NCI-H2081 treated with DMSO at 0.1 percent for 48 hours (cell line): ENCODE results near the gene ALOX12B.
A peak's percentile ranks its signal among the peaks of the same experiment; 100 is the strongest.

Experiments used
- DNase-seq: peaks from one replicate; lab custom pipeline; 2025; lab: John Stamatoyannopoulos, UW

Gene ALOX12B

DNA sequence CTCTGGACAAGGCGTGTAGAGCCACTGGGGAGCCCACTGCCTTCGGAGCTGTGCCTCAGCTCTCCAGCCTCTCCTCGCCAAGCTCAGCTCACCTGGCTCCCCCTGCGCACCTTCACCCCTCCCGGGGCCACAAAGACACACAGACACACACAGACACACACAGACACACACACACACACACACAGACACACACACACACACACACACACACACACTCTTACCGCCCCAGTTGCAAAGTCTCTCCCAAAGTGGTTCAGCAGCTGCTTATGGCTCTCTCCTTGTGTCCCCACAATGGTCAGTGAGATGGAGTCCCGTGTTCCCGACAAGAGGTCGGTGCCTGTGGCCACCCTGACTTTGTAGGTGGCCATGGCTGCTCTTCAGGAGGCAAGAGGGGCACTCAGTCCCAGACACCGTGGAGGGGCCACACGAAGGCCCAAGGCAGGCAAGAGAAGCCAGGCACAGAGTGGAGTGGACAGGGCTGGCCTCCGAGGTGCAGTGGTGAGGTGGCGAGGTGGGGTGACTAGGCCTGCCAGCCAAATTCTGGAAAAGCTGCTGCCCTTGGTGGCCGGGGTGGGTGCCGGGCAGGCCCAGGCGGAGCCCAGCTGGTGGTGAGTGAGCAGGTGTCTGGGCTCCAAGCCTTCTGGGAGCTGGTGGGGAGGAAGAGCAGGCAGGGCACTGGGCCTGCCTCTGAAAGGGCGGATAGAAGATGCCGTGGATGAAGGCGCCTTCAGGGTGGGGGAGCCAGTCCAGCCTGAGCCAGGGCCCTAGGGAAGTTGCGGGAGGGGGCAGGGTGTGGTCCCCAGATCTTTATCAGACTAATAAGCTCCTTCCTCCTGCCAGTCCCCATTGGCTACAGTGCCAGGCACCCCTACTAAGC is at the start of gene ALOX12B:
Gene ALOX12B (minus strand): TSS at position 642 of the 877 bp plus-strand sequence. CDS start 274 bp downstream, at position 368.
- no peak for DNase-seq

DNA sequence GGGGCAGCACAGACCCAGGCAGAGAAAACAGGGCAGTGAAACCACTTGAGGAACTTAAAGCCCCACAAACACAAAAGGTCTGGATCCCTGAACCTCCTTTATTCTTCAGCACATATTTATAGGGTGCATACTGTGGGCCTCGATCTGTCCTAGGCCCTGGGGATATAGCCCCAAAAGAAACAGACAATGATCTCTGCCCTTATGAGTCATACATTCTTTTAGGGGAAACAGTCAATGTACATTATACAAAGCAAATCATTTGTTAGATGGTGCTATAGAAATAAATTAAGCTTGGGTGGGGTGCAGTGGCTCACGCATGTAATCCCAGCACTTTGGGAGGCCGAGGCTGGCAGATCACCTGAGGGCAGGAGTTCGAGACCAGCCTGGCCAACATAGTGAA is 46.4 kb upstream of the ALOX12B start:
- no peak for DNase-seq

DNA sequence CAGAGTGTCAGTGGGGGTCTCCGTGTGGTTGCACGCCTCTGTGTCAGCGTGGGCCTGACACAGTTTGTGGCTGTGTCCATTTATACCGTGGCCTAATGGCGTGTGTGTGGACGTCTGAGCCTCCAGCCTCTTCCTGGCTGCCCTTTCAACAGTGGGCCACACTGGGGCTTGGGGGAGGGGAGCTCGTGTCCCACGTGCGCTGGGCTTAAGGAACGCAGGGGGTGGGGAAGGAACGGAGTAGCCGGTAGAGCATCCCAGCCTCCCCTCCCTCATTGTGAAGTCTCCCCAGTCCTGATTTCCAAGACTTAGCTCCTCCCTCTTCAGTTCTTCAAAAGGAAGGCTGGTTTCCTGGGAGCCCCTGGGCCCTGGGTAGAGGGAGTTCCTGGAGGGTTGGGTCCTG is 45.9 kb upstream of the ALOX12B start:
- DNase-seq: no peak

DNA sequence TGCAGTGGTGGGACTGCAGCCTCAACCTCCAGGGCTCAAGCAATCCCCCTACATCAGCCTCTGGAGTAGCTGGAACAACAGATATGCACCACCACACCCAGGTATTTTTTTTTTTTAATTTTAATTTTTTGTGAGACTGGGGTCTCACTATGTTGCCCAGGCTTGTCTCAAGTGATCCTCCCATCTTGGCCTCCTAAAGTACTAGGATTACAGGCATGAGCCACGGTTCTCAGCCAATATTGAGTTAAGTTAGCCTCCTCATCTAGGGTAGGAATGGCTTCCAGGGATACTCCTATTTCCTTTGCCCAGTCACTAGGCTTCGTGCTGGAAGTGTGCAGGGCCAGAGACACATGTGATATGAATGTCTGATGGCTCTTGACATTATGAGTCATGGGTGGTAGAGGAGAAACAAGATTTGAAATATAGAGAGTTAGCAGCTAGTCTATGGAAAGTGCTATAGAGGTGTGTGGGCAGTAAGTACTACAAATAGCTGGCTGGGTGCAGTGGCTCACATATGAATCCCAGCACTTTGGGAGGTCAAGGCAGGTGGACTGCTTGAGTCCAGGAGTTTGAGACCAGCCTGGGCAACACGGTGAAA is 44.4 kb upstream of the ALOX12B start:
- DNase-seq: no peak

DNA sequence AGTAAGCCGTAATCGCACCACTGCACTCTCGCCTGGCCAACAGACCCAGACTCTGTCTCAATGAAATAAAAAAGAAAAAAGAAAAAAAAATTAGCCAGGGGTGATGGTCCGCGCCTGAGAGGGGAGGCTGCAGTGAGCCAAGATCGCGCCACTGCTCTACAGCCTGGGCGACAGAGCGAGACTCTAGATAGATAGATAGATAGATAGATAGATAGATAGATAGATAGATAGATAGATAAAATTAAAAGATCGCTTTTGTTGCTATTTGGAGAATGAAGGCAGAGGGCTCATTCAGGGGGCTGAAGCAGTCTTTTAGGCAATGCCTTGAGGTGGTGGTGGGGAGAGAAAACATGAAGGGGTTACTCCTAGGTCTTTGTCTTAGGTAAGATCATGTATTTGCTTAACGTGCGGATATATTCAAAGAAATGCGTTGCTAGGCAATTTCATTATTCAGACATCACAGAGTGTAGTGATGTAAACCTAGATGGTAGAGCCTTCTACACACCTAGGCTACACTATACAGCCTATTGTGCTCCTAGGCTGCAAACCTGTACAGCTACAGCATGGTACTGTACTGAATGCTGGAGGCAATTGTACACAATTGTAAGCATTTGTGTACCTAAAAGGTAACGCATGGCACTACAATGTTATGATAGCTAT is 40.7 kb upstream of the ALOX12B start:
- no peak for DNase-seq

DNA sequence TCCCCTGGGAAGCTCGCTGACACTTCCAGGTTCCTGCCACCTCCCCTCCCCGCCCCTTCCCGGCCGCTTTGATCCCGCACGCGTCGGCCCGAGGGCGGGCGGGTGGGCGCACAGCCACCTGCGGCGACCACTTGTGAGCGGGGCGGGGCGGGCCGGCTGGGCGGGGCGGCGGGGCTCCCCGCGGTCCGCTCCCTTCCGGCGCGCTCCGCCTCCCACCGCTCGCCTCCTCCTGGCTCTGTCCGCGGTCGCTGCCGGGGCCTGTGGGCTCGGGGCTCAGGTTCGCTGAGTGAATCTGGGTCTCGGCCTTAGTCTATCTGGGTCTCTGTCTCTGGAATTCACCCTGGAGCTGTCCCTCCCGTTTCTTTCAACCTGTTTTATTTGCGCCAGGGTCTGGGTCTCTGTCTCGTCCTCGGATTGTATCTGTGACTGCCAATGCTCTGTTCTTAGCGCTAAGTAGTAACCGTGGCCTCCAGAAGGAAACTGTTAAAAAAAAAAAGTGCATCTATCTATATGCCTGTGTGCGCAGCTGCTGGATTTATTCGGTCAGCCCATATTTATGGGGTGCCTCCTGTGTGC is 39.1 kb upstream of the ALOX12B start:
- no peak for DNase-seq

DNA sequence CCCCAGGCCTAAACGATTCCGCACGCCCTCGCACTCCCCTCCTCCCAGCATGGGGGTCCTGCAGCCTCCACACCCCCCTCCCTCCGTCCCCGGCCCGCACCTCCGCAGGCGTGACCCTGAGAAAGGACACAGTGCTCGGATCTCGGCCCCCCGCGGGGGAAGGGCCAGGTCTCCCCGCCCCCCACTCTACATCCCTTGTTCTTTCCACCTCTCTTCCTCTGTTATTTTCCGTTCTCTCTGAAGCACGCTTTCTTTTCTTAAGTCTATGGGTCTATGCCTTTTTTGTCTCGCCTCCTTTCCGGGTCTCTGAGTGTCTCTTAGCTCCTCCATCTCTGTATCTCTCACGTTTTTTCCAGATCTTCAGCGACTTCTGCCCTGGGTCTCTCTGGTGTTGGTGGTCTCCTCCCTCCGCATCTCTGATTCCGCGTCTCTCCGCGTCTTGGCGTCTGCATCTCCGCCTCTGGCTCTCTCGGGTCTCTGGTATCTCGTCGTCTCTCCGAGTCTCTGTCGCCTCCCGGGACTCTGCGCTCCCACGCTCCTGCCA is 38.5 kb upstream of the ALOX12B start:
- no peak for DNase-seq

DNA sequence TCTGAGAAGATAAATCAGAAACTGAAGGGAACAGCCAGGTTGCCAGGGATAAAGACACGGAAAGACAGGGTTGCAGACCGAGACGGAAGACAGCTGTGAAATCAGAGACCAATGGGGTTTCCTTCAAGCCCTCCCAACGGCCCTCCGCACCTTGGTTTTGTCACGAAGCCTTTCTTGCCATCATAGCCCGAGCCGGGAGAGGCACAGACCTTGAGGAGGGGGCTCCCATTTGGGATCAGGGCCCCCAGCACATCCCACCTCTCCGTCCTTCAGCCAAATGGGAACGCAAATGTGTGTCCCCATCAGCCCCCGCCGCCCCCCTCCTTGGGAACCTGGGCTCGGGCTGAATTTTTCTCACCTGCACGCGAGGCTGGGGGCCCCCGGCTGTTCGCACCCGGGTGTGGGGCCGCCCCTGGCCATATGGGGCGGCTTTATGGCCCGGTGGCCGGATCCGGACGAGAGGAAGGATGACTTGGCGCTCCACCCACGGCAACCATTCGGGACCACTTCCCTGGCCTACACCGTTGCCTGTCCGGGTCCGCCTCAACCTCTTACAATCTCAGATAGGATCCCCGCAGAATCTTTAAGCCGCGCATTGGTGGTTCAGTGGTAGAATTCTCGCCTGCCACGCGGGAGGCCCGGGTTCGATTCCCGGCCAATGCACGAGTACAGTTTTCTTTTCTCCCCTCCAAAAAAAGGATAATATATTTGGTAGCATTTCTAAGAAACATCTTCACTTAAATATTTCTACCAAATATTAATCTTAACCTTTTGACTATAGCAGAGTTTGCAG is 37.8 kb upstream of the ALOX12B start:
- no peak for DNase-seq

DNA sequence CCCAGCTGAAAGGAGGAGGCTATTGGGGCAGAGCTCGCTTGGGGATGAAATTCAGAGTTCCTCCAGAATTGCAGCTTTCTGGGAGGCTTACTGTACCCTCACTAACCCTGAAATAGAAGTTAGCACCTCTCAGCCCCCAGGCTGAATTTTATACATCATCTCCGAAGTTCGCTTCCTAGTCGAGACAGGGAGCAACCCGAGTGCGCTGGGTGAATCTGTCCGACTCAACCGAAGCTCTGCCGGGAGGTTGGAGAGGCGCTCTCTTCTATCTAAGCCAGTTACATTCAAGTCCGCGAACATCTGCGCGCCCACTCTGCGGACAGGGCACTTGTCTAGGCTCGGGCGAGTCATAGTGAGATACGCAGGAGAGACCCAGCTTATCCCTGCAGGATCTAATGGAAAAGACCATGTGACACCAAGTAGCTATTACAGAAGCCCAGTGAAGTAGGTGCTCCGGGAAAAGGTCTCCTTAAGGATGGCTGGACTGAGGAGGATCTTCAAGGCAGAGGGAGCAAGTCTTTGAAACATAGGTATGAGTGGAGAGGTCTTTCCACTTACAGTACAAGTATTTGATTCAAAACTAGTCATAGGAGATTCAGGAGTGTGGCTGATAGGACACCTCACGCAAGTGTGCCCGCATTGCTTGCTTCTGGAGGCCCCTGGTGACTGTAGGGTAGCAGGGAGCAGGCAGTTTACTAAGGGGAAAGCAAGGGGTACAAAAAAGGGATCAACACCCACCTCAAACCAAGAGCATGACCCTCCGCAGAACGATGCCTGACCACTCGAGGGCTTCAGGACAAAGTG is 37.0 kb upstream of the ALOX12B start:
- no peak for DNase-seq

DNA sequence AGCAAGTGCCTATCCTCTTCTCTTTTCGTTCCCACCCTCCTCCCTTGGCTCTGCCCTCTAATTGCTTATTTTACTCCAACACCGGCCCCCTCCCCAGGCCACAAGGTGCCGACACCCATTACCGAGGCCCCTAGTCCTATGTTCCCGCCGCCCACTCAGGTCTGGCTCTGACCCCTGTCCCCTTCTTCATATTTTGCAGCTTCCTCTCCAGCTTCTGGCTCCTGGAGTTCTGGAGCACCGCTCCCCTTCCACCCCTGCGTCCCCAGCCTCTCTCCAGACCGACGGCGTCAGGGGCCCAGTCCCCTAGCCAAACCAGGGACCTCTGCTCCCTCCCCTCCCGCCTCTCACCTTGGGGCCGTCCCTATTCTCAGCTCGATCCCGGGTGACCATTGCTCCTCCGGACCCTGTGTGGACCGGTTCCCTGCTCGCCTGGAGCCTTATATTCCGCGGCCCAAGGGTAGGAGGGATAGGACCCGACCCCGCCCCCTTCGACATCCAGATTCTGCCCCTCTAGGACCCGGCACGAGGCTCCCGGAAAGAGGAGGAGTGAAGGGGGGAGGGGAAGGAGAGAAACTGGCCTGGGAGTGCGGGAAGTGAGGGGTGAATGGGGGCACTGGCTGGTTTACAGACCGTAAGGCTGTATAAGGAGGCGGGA is 36.3 kb upstream of the ALOX12B start, which contains the start of gene HES7:
Gene HES7 (minus strand): TSS at position 412 of the 655 bp plus-strand sequence. CDS start 22 bp downstream, at position 390.
- no peak for DNase-seq

DNA sequence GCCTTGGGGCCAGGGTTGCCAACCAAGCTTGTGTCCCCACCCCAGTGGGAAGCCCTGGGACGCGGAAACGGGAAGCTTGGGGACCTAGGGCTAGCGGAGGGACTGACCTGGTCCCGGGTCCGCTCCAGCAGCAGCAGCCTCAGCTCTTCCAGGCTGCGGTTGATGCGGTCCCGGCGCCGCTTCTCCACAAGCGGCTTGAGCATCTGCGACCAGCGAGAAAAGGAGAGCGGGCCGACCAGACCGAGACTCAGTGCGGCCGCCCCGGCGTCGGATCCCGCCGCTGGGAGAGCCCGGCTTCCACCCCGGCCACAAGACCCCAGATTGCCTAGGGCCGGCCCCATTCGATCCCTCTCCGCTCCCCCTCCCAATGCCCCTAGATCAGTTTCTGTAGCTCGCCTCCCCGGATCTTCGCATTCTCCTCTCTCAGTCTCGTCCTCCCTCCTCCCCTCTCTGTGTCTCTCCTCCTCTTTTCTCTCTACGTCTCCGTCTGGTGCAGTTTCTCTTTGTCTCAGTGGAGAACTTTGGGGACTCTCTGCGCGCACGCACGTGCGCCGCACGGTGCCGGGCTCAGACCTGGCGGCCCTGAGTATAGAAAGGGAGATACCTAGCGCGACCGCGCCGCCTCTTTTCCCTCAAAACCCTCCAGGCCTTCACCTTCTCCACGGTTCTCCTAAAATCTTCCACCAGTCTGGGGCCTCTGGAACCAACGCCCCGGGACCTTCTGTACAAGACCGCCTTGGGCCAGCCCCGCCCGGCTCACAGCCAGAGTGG is 35.6 kb upstream of the ALOX12B start:
- no peak for DNase-seq

DNA sequence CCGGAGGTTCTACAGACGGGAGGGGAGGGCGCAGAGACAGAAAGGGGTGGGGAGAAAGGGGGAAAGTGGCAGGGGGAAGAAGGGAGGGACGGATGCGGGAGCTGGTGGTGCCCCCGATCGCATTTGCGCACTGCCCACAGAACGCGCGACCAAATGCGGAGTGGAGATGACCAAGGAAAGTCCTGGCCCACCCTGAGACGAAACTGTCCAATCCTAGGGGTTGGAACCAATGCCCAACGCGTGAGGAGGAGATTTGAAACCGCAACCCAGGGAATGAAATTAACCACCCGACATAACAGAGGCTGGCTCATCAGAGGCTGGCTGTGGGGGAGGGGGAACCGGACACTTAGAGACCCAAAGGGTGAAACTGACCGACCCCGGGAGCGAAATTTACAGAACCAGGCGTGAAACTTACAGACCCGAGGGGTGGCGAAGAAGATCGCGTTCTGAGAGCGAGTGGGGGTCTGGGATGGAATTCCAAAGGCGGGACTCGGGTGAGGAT is 35.0 kb upstream of the ALOX12B start:
- DNase-seq: no peak

DNA sequence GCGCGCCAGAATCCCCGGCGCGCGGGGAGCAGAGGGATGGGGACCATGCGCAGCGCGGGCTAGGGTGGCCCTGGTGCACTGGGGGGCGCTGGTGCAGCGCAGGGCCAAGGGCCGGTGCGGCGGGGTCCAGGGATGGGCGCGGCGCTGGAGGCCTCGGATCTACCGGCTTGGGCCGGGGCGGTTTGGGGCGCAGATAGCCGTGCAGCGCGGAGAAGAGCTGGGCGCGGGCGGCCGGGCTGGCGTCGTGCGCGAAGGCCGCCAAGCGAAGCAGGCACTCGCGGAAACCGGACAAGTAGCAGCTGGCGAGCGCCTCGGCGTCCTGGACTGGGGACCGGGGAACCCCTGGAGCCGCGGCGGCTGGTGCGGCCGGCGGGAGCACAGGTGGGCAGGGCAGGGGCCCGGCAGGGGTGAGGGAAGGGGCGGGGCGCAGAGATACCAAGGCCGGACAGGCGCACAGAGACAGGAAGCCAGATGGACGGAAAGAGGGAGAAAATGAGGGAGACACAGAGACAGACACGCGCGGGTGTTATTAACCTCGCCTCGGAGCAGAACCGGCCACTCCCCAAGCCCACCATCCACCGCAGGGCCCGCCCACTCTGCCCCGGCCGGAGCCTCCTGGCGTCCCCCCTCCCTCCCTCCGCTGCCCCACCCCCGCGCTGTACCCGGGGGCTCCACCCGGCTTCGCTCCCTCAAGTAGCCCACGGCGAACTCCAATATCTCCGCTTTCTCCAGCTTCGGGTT is 34.3 kb upstream of the ALOX12B start:
- DNase-seq: no peak

DNA sequence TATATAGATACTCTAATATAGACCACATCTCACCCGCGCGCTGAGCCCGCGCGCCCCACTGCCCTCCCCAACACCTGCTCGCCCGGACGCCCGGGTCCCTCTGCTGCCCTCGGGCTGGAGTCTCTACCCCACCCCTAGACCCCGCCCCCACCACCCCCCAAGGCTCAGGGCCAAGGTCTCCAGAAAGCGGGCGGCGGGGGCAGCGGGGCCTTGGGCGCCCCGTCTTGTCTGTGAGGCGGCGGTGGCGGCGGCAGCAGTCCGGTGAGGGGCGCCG is 33.8 kb upstream of the ALOX12B start:
- DNase-seq: no peak

DNA sequence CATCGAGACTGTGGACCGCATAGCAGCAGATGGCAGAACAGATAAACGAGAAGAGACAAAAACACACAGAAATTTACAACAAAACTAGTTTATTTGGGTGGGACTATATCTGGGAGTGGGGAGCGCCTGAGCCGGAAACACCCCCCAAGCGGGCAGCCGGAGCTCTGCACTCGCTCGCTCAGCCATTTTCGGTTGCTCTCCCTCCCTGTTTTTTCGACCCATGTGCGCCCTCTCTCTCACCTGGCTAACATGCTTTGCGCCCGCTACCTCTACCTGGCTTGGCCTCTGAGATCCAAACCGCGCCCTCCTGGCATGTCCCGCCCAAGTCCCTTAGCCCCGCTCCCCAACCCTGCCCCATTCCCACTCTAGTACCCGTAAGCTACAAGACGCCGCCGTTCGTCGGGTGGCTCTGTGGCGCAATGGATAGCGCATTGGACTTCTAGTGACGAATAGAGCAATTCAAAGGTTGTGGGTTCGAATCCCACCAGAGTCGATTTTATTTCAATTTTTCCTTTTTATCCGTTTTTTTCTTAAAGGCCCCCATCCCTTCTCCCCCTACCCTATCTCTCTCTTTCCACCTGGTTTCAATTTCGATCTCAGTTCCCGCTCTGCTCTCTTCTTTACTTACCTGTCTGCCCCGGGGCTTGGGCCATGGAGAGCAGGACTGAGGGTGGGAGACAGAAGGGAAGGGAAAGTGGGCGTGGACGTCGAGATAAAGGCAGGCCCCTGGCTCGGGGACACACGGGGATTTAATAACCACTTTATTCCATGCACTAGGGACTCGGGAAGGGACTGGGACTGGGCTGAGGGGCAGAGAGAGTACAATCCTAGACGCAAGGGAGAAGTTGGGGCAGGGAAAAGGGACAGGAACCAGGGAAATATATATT is 33.2 kb upstream of the ALOX12B start:
- DNase-seq: no peak

DNA sequence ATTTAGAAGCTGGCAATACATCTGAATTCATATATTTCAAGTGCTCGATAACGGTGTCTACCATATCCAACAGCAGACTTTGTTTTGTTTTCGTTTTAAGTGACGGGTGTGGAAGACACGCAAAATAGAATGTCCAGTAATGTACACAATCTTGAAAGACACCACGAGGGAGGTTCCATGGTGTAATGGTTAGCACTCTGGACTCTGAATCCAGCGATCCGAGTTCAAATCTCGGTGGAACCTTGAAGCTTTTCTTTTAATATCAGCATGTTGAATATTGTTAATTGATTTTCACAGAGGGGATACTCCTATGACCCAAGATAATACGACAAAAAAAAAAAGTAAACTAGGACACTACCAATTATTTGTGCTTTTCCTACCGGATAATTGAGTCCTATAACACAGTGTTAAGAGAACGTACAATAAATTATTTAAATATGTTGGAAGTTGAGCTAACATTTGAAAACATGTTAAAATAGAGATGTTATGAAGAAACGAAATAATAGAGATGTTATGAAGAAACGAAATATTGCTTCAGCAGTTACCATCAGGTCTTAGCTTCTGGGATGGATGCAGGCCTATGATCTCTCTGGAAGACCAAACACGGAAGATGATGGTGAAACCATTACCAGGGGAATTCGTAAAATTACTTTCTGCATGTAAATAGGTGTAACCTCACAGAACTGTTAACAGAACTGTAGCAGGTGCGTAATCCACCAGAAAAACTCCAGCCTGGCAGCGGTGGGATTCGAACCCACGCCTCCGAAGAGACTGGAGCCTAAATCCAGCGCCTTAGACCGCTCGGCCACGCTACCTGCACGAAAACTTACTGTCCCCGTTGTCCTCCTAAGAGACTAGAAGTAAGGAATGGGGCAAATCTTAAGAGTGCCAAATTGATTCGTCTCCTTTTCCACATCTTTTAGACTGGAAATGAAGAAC is 32.3 kb upstream of the ALOX12B start:
- peak; percentile 69 for DNase-seq
